Fibroblast of peridontal ligament (primary cell): ENCODE data around the gene MESD.

Source experiments
- DNase-seq: peaks from one replicate; pipeline ENCODE4 v3.0.0-alpha.2; 2010; ENCODE audit errors: extremely low read depth

MESD gene

GRCh38 chr15:80937718-80938117, 51.9 kb downstream of the MESD start:
- no peak for DNase-seq

- no peak for DNase-seq
These were observed 53.1 kb downstream of the MESD start for GRCh38 chr15:80936288-80937078.

GRCh38 chr15:80934761-80935221, 54.8 kb downstream of the MESD start:
- DNase-seq = peak; percentile 54

- no peak for DNase-seq
These were observed 56.6 kb downstream of the MESD start for GRCh38 chr15:80932989-80933388.

- no peak for DNase-seq
These were observed 57.2 kb downstream of the MESD start for GRCh38 chr15:80932513-80932815.

- no peak for DNase-seq
These were observed 57.7 kb downstream of the MESD start for GRCh38 chr15:80931721-80932512.

- DNase-seq = no peak
These were observed 58.4 kb downstream of the MESD start for GRCh38 chr15:80931191-80931590.

- no peak for DNase-seq
These were observed 59.9 kb downstream of the MESD start for GRCh38 chr15:80929689-80930088.

GRCh38 chr15:80929225-80929624, 60.4 kb downstream of the MESD start:
- peak; percentile 54 for DNase-seq

GRCh38 chr15:80926126-80926525, 63.5 kb downstream of the MESD start:
- DNase-seq = no peak

GRCh38 chr15:80925597-80926059, 64.0 kb downstream of the MESD start:
- DNase-seq = no peak

- DNase-seq = no peak
These were observed 65.3 kb downstream of the MESD start for GRCh38 chr15:80924278-80924677.

- no peak for DNase-seq
These were observed 66.0 kb downstream of the MESD start for GRCh38 chr15:80923668-80924067.

GRCh38 chr15:80921736-80922410, 67.7 kb downstream of the MESD start:
- no peak for DNase-seq

GRCh38 chr15:80920271-80920699, 69.3 kb downstream of the MESD start:
- no peak for DNase-seq

- DNase-seq = no peak
These were observed 71.3 kb downstream of the MESD start for GRCh38 chr15:80918196-80918783.

GRCh38 chr15:80916056-80916455, 73.6 kb downstream of the MESD start:
- DNase-seq = no peak

GRCh38 chr15:80915472-80915871, 74.1 kb downstream of the MESD start:
- no peak for DNase-seq

GRCh38 chr15:80913541-80913940, 76.1 kb downstream of the MESD start:
- no peak for DNase-seq

- no peak for DNase-seq
These were observed 76.9 kb downstream of the MESD start for GRCh38 chr15:80912673-80913072.

- no peak for DNase-seq
These were observed 77.8 kb downstream of the MESD start for GRCh38 chr15:80911821-80912220.

- DNase-seq = no peak
These were observed 83.4 kb downstream of the MESD start for GRCh38 chr15:80906159-80906766.
